GM12801 (cell line): ENCODE measurements around the gene OR52E8.

ENCODE experiments used
- TF ChIP-seq, protein P1 (sequence below): IDR thresholded peaks from one replicate; pipeline ENCODE4 v1.5.1; 2011; ENCODE audit warnings: control low read depth; ENCODE audit not compliant: insufficient read length; ENCODE audit errors: extremely low read depth

Gene OR52E8

DNA sequence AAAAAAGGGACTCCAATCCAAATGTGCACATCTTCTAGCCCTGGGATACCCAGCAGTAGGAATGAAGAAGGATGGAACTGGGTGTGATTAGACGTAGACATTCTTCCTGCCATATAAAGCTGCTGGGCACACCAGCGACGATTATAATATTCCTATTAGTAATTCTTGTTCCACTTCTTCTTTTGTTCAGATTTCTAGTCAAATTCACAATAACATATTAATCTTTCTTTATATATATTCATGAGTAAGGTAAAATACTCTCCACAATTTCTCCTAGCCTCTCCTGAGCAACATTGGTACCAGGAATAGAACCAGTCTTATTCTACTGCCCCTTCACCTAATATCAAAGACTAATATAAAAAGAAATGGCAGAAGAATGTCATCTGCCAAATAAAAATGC, at the start of gene OR52E8:
Gene OR52E8, minus strand, starts transcription at position 101 of the 400 bp plus-strand sequence. Its CDS starts 0 bp downstream, at position 101.
- TF ChIP-seq, protein P1, sequence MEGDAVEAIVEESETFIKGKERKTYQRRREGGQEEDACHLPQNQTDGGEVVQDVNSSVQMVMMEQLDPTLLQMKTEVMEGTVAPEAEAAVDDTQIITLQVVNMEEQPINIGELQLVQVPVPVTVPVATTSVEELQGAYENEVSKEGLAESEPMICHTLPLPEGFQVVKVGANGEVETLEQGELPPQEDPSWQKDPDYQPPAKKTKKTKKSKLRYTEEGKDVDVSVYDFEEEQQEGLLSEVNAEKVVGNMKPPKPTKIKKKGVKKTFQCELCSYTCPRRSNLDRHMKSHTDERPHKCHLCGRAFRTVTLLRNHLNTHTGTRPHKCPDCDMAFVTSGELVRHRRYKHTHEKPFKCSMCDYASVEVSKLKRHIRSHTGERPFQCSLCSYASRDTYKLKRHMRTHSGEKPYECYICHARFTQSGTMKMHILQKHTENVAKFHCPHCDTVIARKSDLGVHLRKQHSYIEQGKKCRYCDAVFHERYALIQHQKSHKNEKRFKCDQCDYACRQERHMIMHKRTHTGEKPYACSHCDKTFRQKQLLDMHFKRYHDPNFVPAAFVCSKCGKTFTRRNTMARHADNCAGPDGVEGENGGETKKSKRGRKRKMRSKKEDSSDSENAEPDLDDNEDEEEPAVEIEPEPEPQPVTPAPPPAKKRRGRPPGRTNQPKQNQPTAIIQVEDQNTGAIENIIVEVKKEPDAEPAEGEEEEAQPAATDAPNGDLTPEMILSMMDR, result no peak

DNA sequence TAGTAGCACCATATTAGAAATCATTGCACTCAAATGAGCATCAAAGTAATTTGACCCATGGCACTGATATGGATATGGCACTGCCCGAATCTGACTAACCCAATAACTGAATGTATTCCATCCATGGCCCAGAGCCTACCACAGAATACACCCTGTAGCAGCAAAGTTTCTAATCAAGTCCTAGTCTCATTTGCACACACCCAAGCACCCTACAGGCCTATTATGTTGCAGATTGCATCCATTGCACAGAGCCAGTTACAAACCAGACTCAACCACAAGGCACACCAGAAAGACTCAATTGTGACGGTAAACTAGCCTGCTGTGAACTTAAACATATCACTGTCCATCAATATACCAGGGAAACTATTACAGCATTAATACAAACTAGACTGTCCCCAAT, 42.0 kb upstream of the OR52E8 start:
- TF ChIP-seq, protein P1, result no peak

DNA sequence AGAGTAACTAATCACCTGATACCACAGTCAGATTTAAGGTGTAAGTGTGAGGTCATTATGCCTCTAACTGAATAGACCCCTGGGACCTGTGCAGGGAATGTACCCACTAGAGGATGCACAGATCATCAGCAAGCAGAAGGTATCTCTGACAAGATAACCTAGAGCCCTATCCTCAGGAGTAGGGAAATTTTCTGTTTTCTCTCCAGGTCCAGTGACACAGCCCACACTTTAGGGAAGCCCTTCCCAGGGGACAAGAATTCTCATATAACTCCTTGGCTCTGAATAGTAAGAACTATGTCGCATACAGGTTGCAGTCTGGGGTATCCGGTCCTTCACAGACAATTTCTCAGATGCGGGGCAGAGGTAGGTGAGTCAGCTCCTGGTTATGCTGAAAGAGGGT, 35.4 kb upstream of the OR52E8 start, which contains the start of gene OR52E5:
Gene OR52E5, plus strand, starts transcription at position 301 of the 400 bp plus-strand sequence. CDS start 7,569 bp downstream, outside the sequence.
- TF ChIP-seq, protein P1, result no peak

DNA sequence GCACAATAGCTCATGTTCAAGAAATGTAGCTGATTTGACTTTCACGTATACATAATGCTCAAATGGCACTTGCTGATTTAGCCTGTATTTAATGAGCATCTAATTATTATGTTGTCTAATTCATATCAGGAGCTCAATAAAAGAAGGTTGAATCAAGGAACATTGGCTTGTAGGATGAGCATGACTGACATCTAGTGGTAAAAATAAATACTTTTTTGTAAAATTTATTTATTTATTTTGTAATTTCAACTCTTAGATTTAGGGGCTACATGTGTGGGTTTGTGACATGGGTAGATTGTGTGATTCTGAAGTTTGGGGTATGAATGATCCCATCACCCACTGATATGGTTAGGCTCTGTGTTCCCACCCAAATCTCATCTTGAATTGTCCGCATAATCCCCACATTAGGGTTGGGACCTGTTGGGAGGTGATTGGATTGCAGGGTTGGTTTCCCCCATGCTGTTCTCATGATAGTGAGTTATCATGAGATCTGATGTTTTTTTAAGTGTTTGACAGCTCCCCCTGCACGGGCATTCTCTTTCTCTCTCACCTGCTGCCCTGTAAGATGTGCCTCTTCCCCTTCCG, 33.8 kb upstream of the OR52E8 start:
- TF ChIP-seq, protein P1, result no peak

GRCh38 chr11:5887661-5888060, 30.2 kb upstream of the OR52E8 start:
- TF ChIP-seq, protein P1, result no peak

GRCh38 chr11:5887172-5887571, 29.7 kb upstream of the OR52E8 start:
- TF ChIP-seq, protein P1, result no peak

DNA sequence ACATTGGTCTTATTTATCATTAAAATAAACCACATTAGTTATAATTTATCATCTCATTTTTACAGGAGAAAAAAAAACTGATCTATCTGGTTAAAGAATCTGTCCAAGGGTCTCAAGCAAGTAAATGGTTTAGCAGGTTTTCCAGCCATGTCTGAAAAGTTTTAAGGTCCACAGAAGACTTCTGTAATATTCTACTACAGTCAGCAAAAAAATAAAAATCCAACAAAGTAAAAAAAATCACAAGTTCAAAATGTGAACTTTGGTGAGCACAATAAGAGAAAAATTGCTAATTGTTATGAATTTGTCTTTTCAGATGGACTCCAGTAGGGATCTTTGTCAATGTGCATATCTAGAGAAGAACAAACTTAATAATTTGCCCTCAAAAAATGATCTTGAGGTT, 24.3 kb upstream of the OR52E8 start:
- TF ChIP-seq, protein P1, result no peak

- TF ChIP-seq, protein P1, result no peak
Observed at GRCh38 chr11:5880329-5880728, 22.8 kb upstream of the OR52E8 start, which contains the start of gene OR52E4. TSS of gene OR52E4 (plus strand) at chr11:5880629. CDS start at chr11:5884293, 3,664 bp downstream.
